HepG2 (cell line): ENCODE results near the gene TM9SF2. TPM values are rescaled to one million over a fixed set of nuclear protein-coding genes. Genes with fewer than 3 reads are reported as not detected.
A peak's percentile ranks its signal among the peaks of the same experiment; 100 is the strongest.

ENCODE experiments used
- ATAC-seq: fragments of 200-7000 bp; cut with Tn5 transposase; 3 replicates; pipeline ENCODE4 v1.9.1; 2020; ENCODE audit warnings: mild to moderate bottlenecking, moderate library complexity
- BruUV-seq: library from RNA; stranded (reverse); fragments of 400-500 nt; replicated peaks from 2 replicates; lab custom pipeline; 2021; lab: Mats Ljungman, UMichigan
- CTCF ChIA-PET: fragments of 300-600 bp; formaldehyde crosslinking; extraction: SDS; loops from one replicate; lab custom pipeline; 2021; ENCODE audit warnings: low total read pairs, inconsistent platforms, low intra/inter-chr PET ratio; lab: Yijun Ruan, JAX
- POLR2A ChIA-PET: fragments of 350-600 bp; sonication (Branson Sonifier 250); formaldehyde crosslinking; loops from one replicate; lab custom pipeline; 2020; ENCODE audit warnings: antibody characterized with exemption, inconsistent platforms; lab: Yijun Ruan, JAX
- DNase-seq: peaks from one replicate; pipeline ENCODE4 v3.0.0-alpha.2; 2015; ENCODE audit warnings: low spot score
- FAIRE-seq: peaks from 3 replicates; lab custom pipeline; 2011; peaks lifted over from hg19 to GRCh38; lab: Jason Lieb, UNC
- H2AFZ ChIP-seq: one replicate; pipeline ENCODE4 v1.6.1; 2011; ENCODE audit warnings: low read length, inconsistent platforms
- H3K27ac ChIP-seq: fragments of 300-600 bp; 3 replicates; pipeline ENCODE4 v1.8.0; 2011; ENCODE audit warnings: mixed run types, mild to moderate bottlenecking, mixed read lengths, low read length, inconsistent platforms; ENCODE audit not compliant: insufficient read depth; ENCODE audit errors: extremely low read length
- H3K27me3 ChIP-seq, 2 experiments: fragments of 200-600 bp in 1 of 2; 2 replicates in 1 of 2; 3 replicates in 1 of 2; pipeline versions ENCODE4 v1.6.0 to v1.8.0; 2011; ENCODE audit warnings: low read length in 2 of 2, mild to moderate bottlenecking in 2 of 2, moderate library complexity in 2 of 2, inconsistent platforms in 1 of 2; ENCODE audit not compliant: insufficient read depth in 2 of 2, control insufficient read depth in 1 of 2
- H3K36me3 ChIP-seq, 2 experiments: fragments of 200-600 bp in 1 of 2; replicated peaks in 1 of 2; 2 replicates in 1 of 2; 3 replicates in 1 of 2; pipeline versions ENCODE4 v1.5.1 to v1.8.0; 2011; ENCODE audit warnings: low read length in 2 of 2, inconsistent platforms in 1 of 2; ENCODE audit not compliant: insufficient read depth in 2 of 2, control insufficient read depth in 1 of 2
- H3K4me1 ChIP-seq: 2 replicates; pipeline ENCODE4 v1.5.1; 2012; ENCODE audit warnings: low read length, inconsistent platforms; ENCODE audit not compliant: insufficient read depth
- H3K4me2 ChIP-seq: 2 replicates; pipeline ENCODE4 v1.6.0; 2011; ENCODE audit warnings: low read depth, low read length, inconsistent platforms
- H3K4me3 ChIP-seq, 3 experiments: fragments of 200-600 bp in 1 of 3; sonication (generic), shearing (Covaris generic) in 1 of 3; replicated peaks in 1 of 3; 2 replicates each; pipeline ENCODE4 v1.5.1; 2011 to 2016; ENCODE audit warnings: low read length in 3 of 3, inconsistent platforms in 2 of 3, low read depth in 2 of 3, mild to moderate bottlenecking in 2 of 3, control low read depth in 1 of 3, mixed read lengths in 1 of 3; ENCODE audit not compliant: insufficient read depth in 1 of 3
- H3K79me2 ChIP-seq: one replicate; pipeline ENCODE4 v1.6.1; 2011; ENCODE audit warnings: low read length, inconsistent platforms; ENCODE audit not compliant: insufficient read depth
- H3K9ac ChIP-seq: 2 replicates; pipeline ENCODE4 v1.6.0; 2011; ENCODE audit warnings: mild to moderate bottlenecking, low read depth, low read length, inconsistent platforms; ENCODE audit not compliant: insufficient read depth
- H3K9me3 ChIP-seq: 2 replicates; pipeline ENCODE4 v1.5.1; 2012; ENCODE audit warnings: mild to moderate bottlenecking, low read length
- H4K20me1 ChIP-seq: 2 replicates; pipeline ENCODE4 v1.6.0; 2011; ENCODE audit warnings: inconsistent platforms, mild to moderate bottlenecking, low read length, moderate library complexity; ENCODE audit not compliant: insufficient read depth
- ASH2L ChIP-seq: fragments of 300-600, 200-600 bp; sonication (generic); IDR thresholded peaks from 2 replicates; pipeline ENCODE4 v1.7.0; 2017; ENCODE audit warnings: low read depth, mild to moderate bottlenecking, moderate library complexity, mixed read lengths, low read length; ENCODE audit not compliant: insufficient read length
- CTCF ChIP-seq: sonication (generic); formaldehyde crosslinking; IDR thresholded peaks from 2 replicates; pipeline ENCODE4 v1.5.0; 2020; ENCODE audit warnings: mild to moderate bottlenecking, missing genetic modification reagents, moderate library complexity
- HBP1 ChIP-seq: IDR thresholded peaks from 2 replicates; pipeline ENCODE4 v1.6.1; 2016; ENCODE audit warnings: low read depth, control low read depth
- KLF12 ChIP-seq: sonication (generic); formaldehyde crosslinking; IDR thresholded peaks from 2 replicates; pipeline ENCODE4 v1.4.0; 2020; ENCODE audit warnings: missing genetic modification reagents, borderline replicate concordance
- MLX ChIP-seq: IDR thresholded peaks from 2 replicates; pipeline ENCODE4 v1.6.1; 2016
- MTA1 ChIP-seq: sonication (generic); formaldehyde crosslinking; IDR thresholded peaks from 2 replicates; pipeline ENCODE4 v1.4.0; 2020; ENCODE audit warnings: missing genetic modification reagents, mild to moderate bottlenecking, borderline replicate concordance
- PAWR ChIP-seq: sonication (generic); formaldehyde crosslinking; IDR thresholded peaks from 2 replicates; pipeline ENCODE4 v1.4.0; 2020; ENCODE audit warnings: missing genetic modification reagents, mild to moderate bottlenecking, borderline replicate concordance
- POLR2G ChIP-seq: fragments of 200-400 bp; formaldehyde crosslinking; IDR thresholded peaks from 2 replicates; pipeline ENCODE4 v1.6.1; 2018; ENCODE audit warnings: mild to moderate bottlenecking, low read depth, low read length, moderate library complexity
- SNAPC2 ChIP-seq: sonication (generic); formaldehyde crosslinking; IDR thresholded peaks from 2 replicates; pipeline ENCODE4 v1.8.1; 2022; ENCODE audit warnings: mild to moderate bottlenecking, missing genetic modification reagents
- SRSF4 ChIP-seq: fragments of 200-400 bp; formaldehyde crosslinking; IDR thresholded peaks from one replicate; pipeline ENCODE4 v1.6.1; 2018; ENCODE audit warnings: mild to moderate bottlenecking, low read depth, low read length, moderate library complexity; ENCODE audit not compliant: poor library complexity, severe bottlenecking
- STAG1 ChIP-seq: sonication (generic); formaldehyde crosslinking; IDR thresholded peaks from 2 replicates; pipeline ENCODE4 v1.4.0; 2020; ENCODE audit warnings: missing genetic modification reagents
- ZNF710 ChIP-seq: sonication (generic); formaldehyde crosslinking; IDR thresholded peaks from 2 replicates; pipeline ENCODE4 v1.5.0; 2020; ENCODE audit warnings: mild to moderate bottlenecking, missing genetic modification reagents, borderline replicate concordance
- WGBS: methylation state at CpG from one replicate; pipeline ENCODE4 v1.1.6; 2017; ENCODE audit warnings: low lambda C conversion rate; 5-methylcytosine and 5-hydroxymethylcytosine counted together
- in situ Hi-C: cut with HindIII; loops from 2 replicates; pipeline ENCODE4 v1.10.0; 2017; ENCODE audit warnings: low pct_unique_long_range_greater_than_20kb; ENCODE audit not compliant: extremely low pct_ligation_motif_present
- intact Hi-C: fragments of 100-400 bp; cut with micrococcal nuclease; formaldehyde crosslinking; loops from one replicate; pipeline ENCODE4 v1.10.0; 2022; ENCODE audit not compliant: unreplicated experiment
- polyA plus RNA-seq, 8 experiments: library from polyadenylated mRNA; depleted of rRNA in 3 of 8; stranded (reverse) in 7 of 8; unstranded in 1 of 8; fragments of >200 nt; fragmentation: Illumina TruSeq in 4 of 8; extraction: Trizol in 4 of 8; gene quantifications; 2 replicates each; pipeline versions ENCODE4 v1.2.1 to v1.2.3, GENCODE V29; 2011 to 2016; ENCODE audit warnings: low read depth in 4 of 8, missing spikeins in 1 of 8, mixed read lengths in 1 of 8; ENCODE audit not compliant: insufficient read depth in 1 of 8
- total RNA-seq, 5 experiments: library from RNA; depleted of rRNA; stranded (reverse); fragments of >200 nt; fragmentation: Illumina TruSeq; extraction: Trizol; gene quantifications; 2 replicates each; pipeline ENCODE4 v1.2.3, GENCODE V29; 2016; ENCODE audit warnings: low read depth in 1 of 5

Gene TM9SF2
- total and polyA plus RNA-seq, 2 of the 13 experiments (the other 11 are each of a cell fraction or from before 2014, with no cell fraction given) = 94.1 to 123 TPM

GRCh38 chr13:99528547-99528946 is 27.3 kb downstream of the TM9SF2 start:
- Histone ChIP-seq H2AFZ (no peak overlapping the region), H3K27ac (no peak overlapping the region), H3K4me2 (no peak overlapping the region), H3K4me3 (no peak overlapping the region), H3K9ac (no peak overlapping the region), H3K36me3 (peaks cover 7 to 46% of the 10 kb centered on the region in 2 experiments), H3K79me2 (no peaks in the 10 kb centered on the region), H3K27me3 (no peaks in the 10 kb centered on the region), H3K9me3 (no peaks in the 10 kb centered on the region), H3K4me1 (no peaks in the 10 kb centered on the region), H4K20me1 (no peaks in the 10 kb centered on the region; the same call in 1 of the 2 replicates)
- CTCF ChIA-PET = interaction anchor here (1.5 kb wide), 1 partner anchor 86 kb away, joined by 4 read pairs; no protein-coding TSS in a partner anchor
- ATAC-seq (peak; percentile 76), DNase-seq (peak; percentile 17), FAIRE-seq (no peak)
- intact Hi-C loops = loop anchor here (1.0 kb wide), 1 partner anchor 86 kb away; no protein-coding TSS in a partner anchor
- BruUV-seq = no TSS peak
- in situ Hi-C loops = no loop called here
- POLR2A ChIA-PET = no interaction called here
- peak; percentile 56 for TF ChIP-seq STAG1 (CRISPR knock-in tag)
- TF ChIP-seq PAWR (CRISPR knock-in tag) = no peak
- peak; percentile 64 for TF ChIP-seq CTCF (CRISPR knock-in tag)

GRCh38 chr13:99536023-99536422 is 34.8 kb downstream of the TM9SF2 start:
- Histone ChIP-seq H3K4me1 (no peaks in the 10 kb centered on the region), H3K36me3 (peaks cover 8 to 34% of the 10 kb centered on the region in 2 experiments), H3K9me3 (no peaks in the 10 kb centered on the region), H3K4me3 (no peak overlapping the region), H4K20me1 (no peaks in the 10 kb centered on the region), H3K27me3 (no peaks in the 10 kb centered on the region), H3K27ac (no peak overlapping the region), H3K4me2 (no peak overlapping the region), H3K79me2 (no peaks in the 10 kb centered on the region), H3K9ac (no peak overlapping the region), H2AFZ (no peak overlapping the region)
- POLR2A ChIA-PET = no interaction called here
- BruUV-seq = no TSS peak
- WGBS = 94% methylated on average over 2 of the region's 2 CpGs
- FAIRE-seq (no peak), DNase-seq (no peak), ATAC-seq (no peak)
- intact Hi-C loops (no loop called here), in situ Hi-C loops (no loop called here)
- CTCF ChIA-PET = no interaction called here
- TF ChIP-seq HBP1 (CRISPR knock-in tag) (no peak), ZNF710 (CRISPR knock-in tag) (no peak), ASH2L (no peak), MLX (CRISPR knock-in tag) (no peak), SNAPC2 (no peak), SRSF4 (no peak), POLR2G (no peak), KLF12 (CRISPR knock-in tag) (no peak), MTA1 (CRISPR knock-in tag) (no peak)
